Measurements from ENCODE around the gene TEC. TPM values are rescaled to one million over a fixed set of nuclear protein-coding genes. Genes with fewer than 3 reads are reported as not detected.

Gene TEC
- polyA plus RNA-seq, 1 donor from 2014 or later = not detected

DNA sequence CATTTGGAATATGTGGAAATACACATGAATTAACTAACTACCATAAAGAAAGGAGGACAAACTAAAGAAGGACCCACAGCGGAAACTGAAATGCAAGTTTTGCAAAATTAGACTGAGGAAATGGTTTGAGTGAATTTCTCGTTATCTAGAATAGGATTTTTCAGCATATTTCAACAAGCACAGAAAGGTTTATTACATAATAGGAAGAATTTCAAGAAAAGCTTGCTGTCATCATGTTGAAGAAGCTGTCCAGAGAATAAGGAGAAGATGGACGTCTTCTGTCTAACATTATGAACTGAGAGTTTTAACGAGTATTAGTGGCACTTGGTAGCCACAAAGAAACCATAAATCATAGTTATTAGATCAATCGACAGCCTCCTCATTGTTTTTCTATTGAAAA lies 45.0 kb downstream of the TEC start:
- Histone ChIP-seq H2AFZ (ENCODE audit: low read depth, low read length) (no peak overlapping the region), H3K36me3 (ENCODE audit: insufficient read depth, low read length) (no peaks in the 10 kb centered on the region), H3K4me3 (ENCODE audit: low read length) (no peak overlapping the region), H3K4me2 (ENCODE audit: low read length) (no peak overlapping the region), H3K79me2 (replicated peaks; ENCODE audit: insufficient read depth, low read length) (no peaks in the 10 kb centered on the region), H3K9me3 (ENCODE audit: low read length) (no peaks in the 10 kb centered on the region), H3K9me2 (ENCODE audit: insufficient read depth, low read length) (no peaks in the 10 kb centered on the region), H3F3A (ENCODE audit: insufficient read depth, low read length, poor library complexity, severe bottlenecking) (no peaks in the 10 kb centered on the region), H4K20me1 (ENCODE audit: insufficient read depth) (no peaks in the 10 kb centered on the region), H3K27me3 (ENCODE audit: insufficient read depth, low read depth, low read length) (no peaks in the 10 kb centered on the region), H3K9ac (ENCODE audit: low read length) (no peak overlapping the region), H3K27ac (ENCODE audit: low read length) (no peak overlapping the region)
- no peak for TF ChIP-seq MXI1 (conservative IDR thresholded peaks at IDR 0.05; ENCODE audit: poor library complexity, severe bottlenecking)
- no peak for TF ChIP-seq POLR2AphosphoS5 (IDR thresholded peaks at IDR 0.05)
- TF ChIP-seq, protein P1, sequence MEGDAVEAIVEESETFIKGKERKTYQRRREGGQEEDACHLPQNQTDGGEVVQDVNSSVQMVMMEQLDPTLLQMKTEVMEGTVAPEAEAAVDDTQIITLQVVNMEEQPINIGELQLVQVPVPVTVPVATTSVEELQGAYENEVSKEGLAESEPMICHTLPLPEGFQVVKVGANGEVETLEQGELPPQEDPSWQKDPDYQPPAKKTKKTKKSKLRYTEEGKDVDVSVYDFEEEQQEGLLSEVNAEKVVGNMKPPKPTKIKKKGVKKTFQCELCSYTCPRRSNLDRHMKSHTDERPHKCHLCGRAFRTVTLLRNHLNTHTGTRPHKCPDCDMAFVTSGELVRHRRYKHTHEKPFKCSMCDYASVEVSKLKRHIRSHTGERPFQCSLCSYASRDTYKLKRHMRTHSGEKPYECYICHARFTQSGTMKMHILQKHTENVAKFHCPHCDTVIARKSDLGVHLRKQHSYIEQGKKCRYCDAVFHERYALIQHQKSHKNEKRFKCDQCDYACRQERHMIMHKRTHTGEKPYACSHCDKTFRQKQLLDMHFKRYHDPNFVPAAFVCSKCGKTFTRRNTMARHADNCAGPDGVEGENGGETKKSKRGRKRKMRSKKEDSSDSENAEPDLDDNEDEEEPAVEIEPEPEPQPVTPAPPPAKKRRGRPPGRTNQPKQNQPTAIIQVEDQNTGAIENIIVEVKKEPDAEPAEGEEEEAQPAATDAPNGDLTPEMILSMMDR (IDR thresholded peaks at IDR 0.05; ENCODE audit: poor library complexity, severe bottlenecking) = no peak
- no peak for TF ChIP-seq SMC3 (conservative IDR thresholded peaks at IDR 0.05; ENCODE audit: poor library complexity)
- TF ChIP-seq TAF1 (IDR thresholded peaks at IDR 0.05; ENCODE audit: low read depth) = no peak
- TF ChIP-seq EZH2 (IDR thresholded peaks at IDR 0.05; ENCODE audit: borderline replicate concordance, insufficient read depth, low read length, poor library complexity, severe bottlenecking) = no peak
- TF ChIP-seq, protein P2, sequence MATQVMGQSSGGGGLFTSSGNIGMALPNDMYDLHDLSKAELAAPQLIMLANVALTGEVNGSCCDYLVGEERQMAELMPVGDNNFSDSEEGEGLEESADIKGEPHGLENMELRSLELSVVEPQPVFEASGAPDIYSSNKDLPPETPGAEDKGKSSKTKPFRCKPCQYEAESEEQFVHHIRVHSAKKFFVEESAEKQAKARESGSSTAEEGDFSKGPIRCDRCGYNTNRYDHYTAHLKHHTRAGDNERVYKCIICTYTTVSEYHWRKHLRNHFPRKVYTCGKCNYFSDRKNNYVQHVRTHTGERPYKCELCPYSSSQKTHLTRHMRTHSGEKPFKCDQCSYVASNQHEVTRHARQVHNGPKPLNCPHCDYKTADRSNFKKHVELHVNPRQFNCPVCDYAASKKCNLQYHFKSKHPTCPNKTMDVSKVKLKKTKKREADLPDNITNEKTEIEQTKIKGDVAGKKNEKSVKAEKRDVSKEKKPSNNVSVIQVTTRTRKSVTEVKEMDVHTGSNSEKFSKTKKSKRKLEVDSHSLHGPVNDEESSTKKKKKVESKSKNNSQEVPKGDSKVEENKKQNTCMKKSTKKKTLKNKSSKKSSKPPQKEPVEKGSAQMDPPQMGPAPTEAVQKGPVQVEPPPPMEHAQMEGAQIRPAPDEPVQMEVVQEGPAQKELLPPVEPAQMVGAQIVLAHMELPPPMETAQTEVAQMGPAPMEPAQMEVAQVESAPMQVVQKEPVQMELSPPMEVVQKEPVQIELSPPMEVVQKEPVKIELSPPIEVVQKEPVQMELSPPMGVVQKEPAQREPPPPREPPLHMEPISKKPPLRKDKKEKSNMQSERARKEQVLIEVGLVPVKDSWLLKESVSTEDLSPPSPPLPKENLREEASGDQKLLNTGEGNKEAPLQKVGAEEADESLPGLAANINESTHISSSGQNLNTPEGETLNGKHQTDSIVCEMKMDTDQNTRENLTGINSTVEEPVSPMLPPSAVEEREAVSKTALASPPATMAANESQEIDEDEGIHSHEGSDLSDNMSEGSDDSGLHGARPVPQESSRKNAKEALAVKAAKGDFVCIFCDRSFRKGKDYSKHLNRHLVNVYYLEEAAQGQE (IDR thresholded peaks at IDR 0.05; ENCODE audit: borderline replicate concordance) = no peak
- TF ChIP-seq RAD21 (conservative IDR thresholded peaks at IDR 0.05) = no peak
- TF ChIP-seq EP300 (conservative IDR thresholded peaks at IDR 0.05; ENCODE audit: poor library complexity, severe bottlenecking) = no peak

DNA sequence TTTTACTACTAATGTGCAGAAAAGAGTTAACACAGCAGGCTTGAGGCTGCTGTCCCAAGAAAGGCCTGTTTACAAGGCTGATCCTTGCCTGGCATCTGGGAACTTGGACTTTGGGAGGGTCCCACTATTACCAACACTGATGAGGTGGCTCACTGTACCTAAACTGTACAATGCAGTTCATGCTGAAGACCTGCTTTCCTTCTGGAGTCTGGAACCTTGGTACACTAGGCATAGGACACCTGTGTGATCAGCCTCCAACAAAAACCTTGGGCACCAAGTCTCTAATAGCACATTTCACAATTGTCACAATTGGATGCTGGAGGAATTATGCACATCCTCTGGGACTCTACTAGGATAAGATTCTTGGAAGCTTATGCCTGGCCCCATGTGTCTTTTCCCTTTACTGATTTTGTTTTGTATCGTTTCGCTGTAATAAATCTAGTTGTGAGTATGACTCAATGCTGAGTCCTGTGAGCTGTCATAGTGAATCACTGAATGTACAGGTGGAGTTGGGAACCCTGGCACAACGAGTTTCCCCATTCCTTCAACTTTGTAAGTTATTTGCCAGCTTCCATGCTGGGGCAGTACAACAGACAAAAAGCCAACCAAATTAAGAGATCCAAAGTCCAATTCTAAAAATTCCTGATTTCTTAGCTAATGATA lies 45.9 kb downstream of the TEC start:
- H3K9ac ChIP-seq (ENCODE audit: low read length) = no peak overlapping the region
- no peaks in the 10 kb centered on the region for H3K36me3 ChIP-seq (ENCODE audit: insufficient read depth, low read length)
- TF ChIP-seq POLR2AphosphoS5 (IDR thresholded peaks at IDR 0.05) (no peak), SMC3 (conservative IDR thresholded peaks at IDR 0.05; ENCODE audit: poor library complexity) (no peak), EP300 (conservative IDR thresholded peaks at IDR 0.05; ENCODE audit: poor library complexity, severe bottlenecking) (no peak)
- no peaks in the 10 kb centered on the region for H3K9me2 ChIP-seq (ENCODE audit: insufficient read depth, low read length)
- no peak overlapping the region for H3K27ac ChIP-seq (ENCODE audit: low read length)
- no peaks in the 10 kb centered on the region for H3F3A ChIP-seq (ENCODE audit: insufficient read depth, low read length, poor library complexity, severe bottlenecking)
- no peak overlapping the region for H2AFZ ChIP-seq (ENCODE audit: low read depth, low read length)
- H3K79me2 ChIP-seq (replicated peaks; ENCODE audit: insufficient read depth, low read length) = no peaks in the 10 kb centered on the region
- no peak overlapping the region for H3K4me3 ChIP-seq (ENCODE audit: low read length)
- H3K9me3 ChIP-seq (ENCODE audit: low read length) = no peaks in the 10 kb centered on the region
- H3K4me2 ChIP-seq (ENCODE audit: low read length) = no peak overlapping the region
- no peaks in the 10 kb centered on the region for H3K27me3 ChIP-seq (ENCODE audit: insufficient read depth, low read depth, low read length)
- H4K20me1 ChIP-seq (ENCODE audit: insufficient read depth) = no peaks in the 10 kb centered on the region
